Stomach (tissue), 9 donors: Measurements from ENCODE around the gene TP53BP2. TPM values are rescaled to one million over a fixed set of nuclear protein-coding genes. Genes with fewer than 3 reads are reported as not detected.

ENCODE experiments used
- DNase-seq, 2 donors: peaks; one replicate each; pipeline versions ENCODE4 v3.0.0 to v3.0.0-alpha.2; 2013 to 2019
- H3K27ac ChIP-seq, 5 donors: fragments of 200-600 bp in 4 of 5; sonication (generic) in 4 of 5; one replicate each; pipeline ENCODE4 v1.5.1; 2013 to 2019; ENCODE audit warnings: mild to moderate bottlenecking in 1 of 5, moderate library complexity in 1 of 5
- H3K27me3 ChIP-seq, 3 donors: fragments of 200-600 bp; sonication (generic); one replicate each; pipeline ENCODE4 v1.5.1; 2017 to 2019; ENCODE audit warnings: mixed run types in 1 of 3
- H3K36me3 ChIP-seq, 4 donors: fragments of 200-600 bp; sonication (generic); 1 replicate in 3 of 4; 2 replicates in 1 of 4; pipeline ENCODE4 v1.5.1; 2016 to 2019
- H3K4me1 ChIP-seq, 4 donors: fragments of 200-600 bp; sonication (generic); one replicate each; pipeline ENCODE4 v1.5.1; 2016 to 2019
- H3K4me3 ChIP-seq, 4 donors: fragments of 200-600 bp; sonication (generic) in 3 of 4; one replicate each; pipeline ENCODE4 v1.5.1; 2016 to 2019; ENCODE audit warnings: mild to moderate bottlenecking in 1 of 4
- H3K9me3 ChIP-seq, 4 donors: fragments of 200-600 bp; sonication (generic); one replicate each; pipeline ENCODE4 v1.5.1; 2016 to 2019
- EP300 ChIP-seq: sonication (generic); formaldehyde crosslinking; IDR thresholded peaks from one replicate; pipeline ENCODE4 v1.6.1; 2017; ENCODE audit warnings: antibody characterized with exemption
- POLR2A ChIP-seq, 4 donors: fragments of 450-650 bp; IDR thresholded peaks; one replicate each; pipeline ENCODE4 v1.6.1; 2016; ENCODE audit warnings: antibody characterized with exemption in 4 of 4, control low read depth in 2 of 4, mild to moderate bottlenecking in 1 of 4, moderate library complexity in 1 of 4
- POLR2AphosphoS5 ChIP-seq, 3 donors: sonication (generic); formaldehyde crosslinking; IDR thresholded peaks; one replicate each; pipeline ENCODE4 v1.6.1; 2016; ENCODE audit warnings: antibody characterized with exemption in 3 of 3
- WGBS, 5 donors: extraction: QIAGEN DNeasy Blood & Tissue Kit in 3 of 5; methylation state at CpG; one replicate each; pipeline versions ENCODE4 v1.1.5 to v1.1.7; 2013 to 2018; 5-methylcytosine and 5-hydroxymethylcytosine counted together
- intact Hi-C: fragments of 100-400 bp; cut with DNase I; formaldehyde crosslinking; loops from one replicate; pipeline ENCODE4 v1.15.1; 2023; ENCODE audit warnings: low total_unique reads
- polyA plus RNA-seq, 3 donors: library from polyadenylated mRNA; stranded (reverse); fragments of 200-250 nt; gene quantifications; one replicate each; pipeline ENCODE4 v1.2.3, GENCODE V29; 2013
- total RNA-seq, 5 donors: library from RNA; depleted of rRNA; stranded (reverse); fragments of >200 nt; gene quantifications; one replicate each; pipeline versions ENCODE4 v1.1.0 to v1.2.3, GENCODE V29; 2014 to 2016
- TF ChIP-seq, protein P1 (sequence below), 7 experiments: fragments of 450-650 bp in 4 of 7; fragments of 200-600 bp in 3 of 7; sonication (generic) in 3 of 7; IDR thresholded peaks; one replicate each; pipeline ENCODE4 v1.5.1; 2016 to 2019; ENCODE audit warnings: antibody characterized with exemption in 7 of 7, control low read depth in 2 of 7, mild to moderate bottlenecking in 1 of 7
- donor health status: healthy with polysubstance abuse.
- donor health status: Bipolar disorder and iron deficiency.
- donor health status: healthy.

TP53BP2 gene
- total and polyA plus RNA-seq, 8 donors = 6.9 to 157 (median 32.9) TPM

DNA sequence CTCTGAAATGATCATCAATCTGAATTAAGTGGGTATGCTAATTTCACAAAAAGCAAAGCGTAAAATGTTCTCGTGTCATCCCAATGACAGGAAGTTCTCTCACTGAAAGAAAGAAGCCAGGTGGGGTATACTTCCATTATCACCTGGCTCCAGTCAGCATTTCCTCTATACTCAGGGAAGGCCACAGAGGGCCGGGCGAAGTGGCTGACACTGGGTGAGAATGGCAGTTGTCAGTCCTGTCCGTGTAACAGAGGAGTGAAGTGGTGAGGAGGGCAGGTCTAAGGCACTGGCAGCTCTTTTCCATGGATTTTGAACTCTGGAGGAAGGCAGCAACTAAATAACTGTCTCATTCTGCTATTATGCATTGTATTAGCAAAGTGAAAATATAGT, 73.0 kb downstream of the TP53BP2 start:
- H3K27ac ChIP-seq = peak overlapping the region in 4 of 5 donors; percentile 70 to 72 (median 71)
- H3K27me3 ChIP-seq = no peaks in the 10 kb centered on the region
- DNase-seq = no peak
- H3K4me3 ChIP-seq = no peak overlapping the region
- peaks cover 31 to 67% (median 40%) of the 10 kb centered on the region in 4 donors for H3K4me1 ChIP-seq
- intact Hi-C loops = no loop called here
- WGBS, 5 donors = 79 to 86% (median 83%) methylated on average over 5 of the region's 5 CpGs
- peaks cover 51 to 89% (median 83%) of the 10 kb centered on the region in 4 donors for H3K36me3 ChIP-seq
- TF ChIP-seq EP300 = no peak
- no peak for TF ChIP-seq POLR2A (IDR thresholded peaks at IDR 0.05)
- TF ChIP-seq, protein P1, sequence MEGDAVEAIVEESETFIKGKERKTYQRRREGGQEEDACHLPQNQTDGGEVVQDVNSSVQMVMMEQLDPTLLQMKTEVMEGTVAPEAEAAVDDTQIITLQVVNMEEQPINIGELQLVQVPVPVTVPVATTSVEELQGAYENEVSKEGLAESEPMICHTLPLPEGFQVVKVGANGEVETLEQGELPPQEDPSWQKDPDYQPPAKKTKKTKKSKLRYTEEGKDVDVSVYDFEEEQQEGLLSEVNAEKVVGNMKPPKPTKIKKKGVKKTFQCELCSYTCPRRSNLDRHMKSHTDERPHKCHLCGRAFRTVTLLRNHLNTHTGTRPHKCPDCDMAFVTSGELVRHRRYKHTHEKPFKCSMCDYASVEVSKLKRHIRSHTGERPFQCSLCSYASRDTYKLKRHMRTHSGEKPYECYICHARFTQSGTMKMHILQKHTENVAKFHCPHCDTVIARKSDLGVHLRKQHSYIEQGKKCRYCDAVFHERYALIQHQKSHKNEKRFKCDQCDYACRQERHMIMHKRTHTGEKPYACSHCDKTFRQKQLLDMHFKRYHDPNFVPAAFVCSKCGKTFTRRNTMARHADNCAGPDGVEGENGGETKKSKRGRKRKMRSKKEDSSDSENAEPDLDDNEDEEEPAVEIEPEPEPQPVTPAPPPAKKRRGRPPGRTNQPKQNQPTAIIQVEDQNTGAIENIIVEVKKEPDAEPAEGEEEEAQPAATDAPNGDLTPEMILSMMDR (IDR thresholded peaks at IDR 0.05) = no peak
- TF ChIP-seq POLR2AphosphoS5 (IDR thresholded peaks at IDR 0.05) = no peak
- no peaks in the 10 kb centered on the region for H3K9me3 ChIP-seq

DNA sequence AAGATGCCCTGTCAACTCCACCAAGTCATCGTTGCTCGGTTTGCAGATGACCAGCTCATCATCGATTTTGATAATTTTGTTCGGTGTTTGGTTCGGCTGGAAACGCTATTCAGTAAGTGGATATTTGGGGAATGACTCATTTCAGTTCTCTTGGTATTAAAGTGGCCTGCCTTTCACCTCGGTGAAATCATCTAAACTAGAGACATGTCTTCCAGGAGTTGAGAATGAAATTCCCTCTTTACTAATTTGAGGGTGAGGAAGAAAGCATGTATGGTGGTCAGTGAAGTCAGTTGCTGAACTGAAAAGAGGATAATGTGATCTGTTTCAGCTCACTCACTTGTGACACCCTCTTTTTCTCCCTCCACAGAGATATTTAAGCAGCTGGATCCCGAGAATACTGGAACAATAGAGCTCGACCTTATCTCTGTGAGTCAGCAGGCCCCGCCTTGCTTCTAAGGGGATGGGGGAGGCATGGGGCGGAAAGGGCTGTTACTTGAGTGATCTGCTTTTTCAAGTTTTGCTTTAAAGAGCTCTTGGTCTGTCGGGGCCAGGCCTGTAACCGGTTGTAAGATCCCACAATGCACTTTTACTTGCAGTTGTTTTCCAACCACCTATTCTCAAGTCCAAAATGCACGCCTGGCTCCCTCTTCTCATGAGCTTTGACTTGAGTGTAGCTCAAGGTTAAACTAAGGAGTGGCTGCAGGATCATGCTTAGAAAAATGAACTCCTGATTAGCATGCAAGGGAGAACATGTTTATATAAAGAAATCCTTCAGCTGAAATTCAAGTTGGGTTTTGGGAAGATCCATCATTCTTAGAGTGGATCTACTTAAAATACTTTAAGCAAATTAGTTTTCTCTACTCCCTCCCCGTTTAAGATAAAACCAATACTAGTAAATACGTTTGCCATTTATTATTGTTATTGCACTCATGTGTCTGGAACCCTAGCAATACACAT, 73.7 kb downstream of the TP53BP2 start:
- peak overlapping the region; percentile 59 to 72 (median 71) for H3K27ac ChIP-seq
- H3K36me3 ChIP-seq = peaks cover 51 to 83% (median 77%) of the 10 kb centered on the region in 4 donors
- TF ChIP-seq, protein P1 (IDR thresholded peaks at IDR 0.05) = no peak
- peak in 1 of 3 donors; percentile 28 for TF ChIP-seq POLR2AphosphoS5 (IDR thresholded peaks at IDR 0.05)
- H3K4me3 ChIP-seq = no peak overlapping the region
- H3K4me1 ChIP-seq = peaks cover 31 to 61% (median 38%) of the 10 kb centered on the region in 4 donors
- H3K9me3 ChIP-seq = no peaks in the 10 kb centered on the region
- peak in 1 of 2 donors; percentile 89 for DNase-seq
- no peaks in the 10 kb centered on the region for H3K27me3 ChIP-seq
- intact Hi-C loops = no loop called here
- 13 to 25% (median 20%) methylated on average over 16 of the region's 16 CpGs for WGBS, 5 donors

DNA sequence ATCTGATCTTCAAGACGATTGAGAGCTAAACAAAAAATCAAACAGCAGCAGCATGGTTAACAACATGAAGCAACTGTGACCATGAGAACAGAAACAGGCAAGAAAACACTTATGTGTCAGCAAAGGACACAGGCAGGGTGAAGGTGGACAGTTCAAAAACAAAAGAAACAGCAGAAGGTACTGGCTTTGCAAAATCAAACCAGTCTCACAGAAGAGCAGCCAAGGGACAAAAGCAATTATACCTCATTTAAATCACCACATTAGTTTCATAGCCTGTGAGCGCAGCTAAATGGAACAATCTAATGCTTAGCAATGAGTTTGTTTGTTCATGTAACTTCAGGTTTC, 74.3 kb downstream of the TP53BP2 start:
- H3K36me3 ChIP-seq = peaks cover 51 to 83% (median 78%) of the 10 kb centered on the region in 4 donors
- no peak for TF ChIP-seq POLR2A (IDR thresholded peaks at IDR 0.05)
- TF ChIP-seq POLR2AphosphoS5 (IDR thresholded peaks at IDR 0.05) = no peak
- TF ChIP-seq, protein P1 (IDR thresholded peaks at IDR 0.05) = no peak
- TF ChIP-seq EP300 = no peak

DNA sequence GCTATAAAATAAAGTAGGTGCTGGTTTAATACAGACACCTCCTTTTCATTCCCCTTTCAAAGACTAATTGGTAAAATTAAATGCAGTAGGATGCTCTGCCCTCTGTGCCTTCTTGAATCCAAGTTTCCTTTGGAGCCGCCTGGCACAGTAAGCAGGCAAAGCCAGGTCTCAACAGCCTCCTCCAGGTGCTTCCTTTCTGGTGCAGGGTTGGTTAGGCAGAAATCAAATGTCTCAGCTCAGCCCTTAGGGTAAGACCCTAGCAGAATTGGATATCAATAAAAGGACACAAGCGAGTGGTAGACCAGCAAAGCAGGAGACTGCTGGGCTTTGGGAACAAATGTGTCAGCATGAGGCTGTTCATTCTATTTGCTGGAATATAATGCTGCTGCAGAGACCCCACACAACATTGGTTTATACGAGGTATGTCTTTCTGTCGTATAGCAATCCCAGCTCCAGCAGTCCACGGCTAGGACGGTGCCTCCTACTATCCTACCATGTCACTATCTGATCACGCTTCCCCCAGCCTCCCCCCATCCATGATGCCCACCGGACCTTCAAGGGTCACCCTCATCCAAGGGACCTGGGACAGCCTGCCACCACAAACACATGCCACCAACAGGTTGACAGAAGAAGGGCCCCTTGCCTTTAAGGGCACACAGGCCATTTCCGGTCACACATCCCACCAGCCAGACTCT, 75.0 kb downstream of the TP53BP2 start:
- Histone ChIP-seq H3K4me3 (no peak overlapping the region), H3K4me1 (peaks cover 22 to 48% (median 26%) of the 10 kb centered on the region in 4 donors), H3K27ac (peak overlapping the region in 4 of 5 donors; percentile 70 to 72 (median 71)), H3K9me3 (no peaks in the 10 kb centered on the region), H3K27me3 (no peaks in the 10 kb centered on the region), H3K36me3 (peaks cover 52 to 83% (median 78%) of the 10 kb centered on the region in 4 donors)
- 86 to 93% (median 90%) methylated on average over 9 of the region's 9 CpGs for WGBS, 5 donors
- intact Hi-C loops = no loop called here
- no peak for DNase-seq
- TF ChIP-seq POLR2A (IDR thresholded peaks at IDR 0.05) (no peak), EP300 (no peak), POLR2AphosphoS5 (IDR thresholded peaks at IDR 0.05) (no peak)
- TF ChIP-seq, protein P1 (IDR thresholded peaks at IDR 0.05) = no peak

More for the DNA sequence above, 74.3 kb downstream of the TP53BP2 start:
- Histone ChIP-seq H3K27me3 (no peaks in the 10 kb centered on the region), H3K9me3 (no peaks in the 10 kb centered on the region), H3K27ac (peak overlapping the region in 4 of 5 donors; percentile 70 to 72 (median 71)), H3K4me3 (no peak overlapping the region), H3K4me1 (peaks cover 27 to 55% (median 32%) of the 10 kb centered on the region in 4 donors)
- intact Hi-C loops = no loop called here
- 35 to 64% (median 50%) methylated on average over 2 of the region's 2 CpGs for WGBS, 5 donors
- DNase-seq = no peak
